HepG2 (cell line): Measurements from ENCODE around the gene P2RX3. TPM values are rescaled to one million over a fixed set of nuclear protein-coding genes. Genes with fewer than 3 reads are reported as not detected.

Experiments
- AFF4 ChIP-seq: sonication (generic); formaldehyde crosslinking; IDR thresholded peaks from 2 replicates; pipeline ENCODE4 v1.4.0; 2020; ENCODE audit warnings: missing genetic modification reagents
- ARID3A ChIP-seq: IDR thresholded peaks from 2 replicates; pipeline ENCODE4 v1.6.1; 2012; ENCODE audit warnings: low read depth, low read length, improper control_type of control experiment
- BCL6 ChIP-seq: IDR thresholded peaks from 2 replicates; pipeline ENCODE4 v1.6.1; 2016; ENCODE audit warnings: missing genetic modification reagents, missing compliant biosample characterization
- E2F1 ChIP-seq: sonication (generic); formaldehyde crosslinking; IDR thresholded peaks from 2 replicates; pipeline ENCODE4 v1.5.0; 2020; ENCODE audit warnings: missing genetic modification reagents
- NCOA1 ChIP-seq: sonication (generic); formaldehyde crosslinking; IDR thresholded peaks from 2 replicates; pipeline ENCODE4 v1.9.0; 2021; ENCODE audit warnings: missing genetic modification reagents
- PBX2 ChIP-seq: IDR thresholded peaks from 2 replicates; pipeline ENCODE4 v1.6.1; 2016; ENCODE audit warnings: control low read depth
- TGIF2 ChIP-seq: IDR thresholded peaks from 2 replicates; pipeline ENCODE4 v1.6.1; 2016; ENCODE audit warnings: control low read depth, missing compliant biosample characterization
- TP53 ChIP-seq: sonication (generic); formaldehyde crosslinking; conservative IDR thresholded peaks from 2 replicates; pipeline ENCODE4 v1.4.0; 2020; ENCODE audit warnings: missing genetic modification reagents
- XBP1 ChIP-seq: sonication (generic); formaldehyde crosslinking; IDR thresholded peaks from 2 replicates; pipeline ENCODE4 v1.5.0; 2020; ENCODE audit warnings: missing genetic modification reagents
- ZNF407 ChIP-seq: sonication (generic); formaldehyde crosslinking; IDR thresholded peaks from one replicate; pipeline ENCODE4 v1.5.1; 2020; ENCODE audit warnings: mild to moderate bottlenecking, missing genetic modification reagents; ENCODE audit errors: not compliant biosample characterization
- ZNF552 ChIP-seq: sonication (generic); formaldehyde crosslinking; IDR thresholded peaks from 2 replicates; pipeline ENCODE4 v1.9.0; 2022; ENCODE audit warnings: missing genetic modification reagents, mild to moderate bottlenecking, borderline replicate concordance
- ZNF782 ChIP-seq: sonication (generic); formaldehyde crosslinking; IDR thresholded peaks from 2 replicates; pipeline ENCODE4 v1.4.0; 2020; ENCODE audit warnings: missing genetic modification reagents, mild to moderate bottlenecking, borderline replicate concordance
- polyA plus RNA-seq, 8 experiments: library from polyadenylated mRNA; depleted of rRNA in 3 of 8; stranded (reverse) in 7 of 8; unstranded in 1 of 8; fragments of >200 nt; fragmentation: Illumina TruSeq in 4 of 8; extraction: Trizol in 4 of 8; gene quantifications; 2 replicates each; pipeline versions ENCODE4 v1.2.1 to v1.2.3, GENCODE V29; 2011 to 2016; ENCODE audit warnings: low read depth in 4 of 8, missing spikeins in 1 of 8, mixed read lengths in 1 of 8; ENCODE audit not compliant: insufficient read depth in 1 of 8
- total RNA-seq, 5 experiments: library from RNA; depleted of rRNA; stranded (reverse); fragments of >200 nt; fragmentation: Illumina TruSeq; extraction: Trizol; gene quantifications; 2 replicates each; pipeline ENCODE4 v1.2.3, GENCODE V29; 2016; ENCODE audit warnings: low read depth in 1 of 5

Gene P2RX3
- total and polyA plus RNA-seq, 2 of the 13 experiments (the other 11 are each of a cell fraction or from before 2014, with no cell fraction given): 0.08 TPM; not detected in 1

- TF ChIP-seq ZNF407 (no peak), TGIF2 (CRISPR knock-in tag) (no peak), E2F1 (peak; percentile 78; the same call in 1 of the 2 replicates), ARID3A (no peak), BCL6 (0 out of 2 replicates have a peak, but pooled peaks have one; percentile 24), AFF4 (CRISPR knock-in tag) (no peak), XBP1 (CRISPR knock-in tag) (no peak), ZNF552 (CRISPR knock-in tag) (no peak), ZNF782 (CRISPR knock-in tag) (no peak; the same call in 1 of the 2 replicates), PBX2 (CRISPR knock-in tag) (no peak), NCOA1 (CRISPR knock-in tag) (peak; percentile 51; the same call in 1 of the 2 replicates), TP53 (CRISPR knock-in tag) (no peak)
Measured at GRCh38 chr11:57335343-57336110, 2.6 kb upstream of the P2RX3 start, which contains the start of gene SSRP1 (continued).
